ENCODE measurements around the gene ZFP28. TPM values are rescaled to one million over a fixed set of nuclear protein-coding genes. Genes with fewer than 3 reads are reported as not detected.

The ZFP28 gene
- total RNA-seq, 2 experiments from 2014 or later: 3.5 to 4.5 TPM

- H3K4me3 ChIP-seq (ENCODE audit: low read length): peak overlapping the region; percentile 67
These were observed 28.1 kb downstream of the ZFP28 start for GRCh38 chr19:56566904-56567273.

GRCh38 chr19:56567274-56568120, 28.7 kb downstream of the ZFP28 start, which contains the start of gene ZNF470:
TSS of gene ZNF470 (plus strand) at chr19:56567468. CDS start at chr19:56570312, 2,844 bp downstream.
- no peaks in the 10 kb centered on the region for H3K27me3 Mint-ChIP-seq
- H3K4me3 Mint-ChIP-seq: peak within 1 kb of the TSS; percentile 99
- peaks cover 90% of the 10 kb centered on the region for H3K36me3 Mint-ChIP-seq (ENCODE audit: low read depth)
- ATAC-seq (ENCODE audit: poor library complexity): peak; percentile 96
- H3K4me1 Mint-ChIP-seq (ENCODE audit: low read depth): peaks cover 27% of the 10 kb centered on the region
- no peak for TF ChIP-seq CTCF (IDR thresholded peaks at IDR 0.05)
- H3K27me3 ChIP-seq (ENCODE audit: control insufficient read depth in 1 of 2, insufficient read depth in 2 of 2, low read length in 2 of 2): no peaks in the 10 kb centered on the region
- peak; percentile 75 to 91 (median 84) for DNase-seq
- H3K4me3 ChIP-seq (ENCODE audit: low read length): peak within 1 kb of the TSS; percentile 67
- H3K9me3 Mint-ChIP-seq: peaks cover 18% of the 10 kb centered on the region
- H3K27ac ChIP-seq (ENCODE audit: low read depth in 1 of 2, low read length in 2 of 2): peak within 1 kb of the TSS; percentile 15 to 61
- H3K36me3 ChIP-seq (ENCODE audit: insufficient read depth, low read length): peaks cover 20% of the 10 kb centered on the region
- CTCF ChIA-PET: no interaction called here
- intact Hi-C loops (cut with DNase I, micrococcal nuclease): loop anchor here in 1 of 2 experiments (1.0 kb wide), 2 partner anchors 28 to 29 kb away; partner anchors contain the start of genes ZFP28 and ZNF71
- H3K4me1 ChIP-seq (ENCODE audit: insufficient read depth, low read length): peaks cover 20% of the 10 kb centered on the region
- peaks cover 18 to 72% of the 10 kb centered on the region in 2 experiments for H3K9me3 ChIP-seq (ENCODE audit: control insufficient read depth in 1 of 2, insufficient read depth in 1 of 2, low read length in 2 of 2)
- H3K27ac Mint-ChIP-seq: peak within 1 kb of the TSS; percentile 81
- POLR2A ChIA-PET: no interaction called here

More at GRCh38 chr19:56566904-56567273, 28.1 kb downstream of the ZFP28 start:
- Mint-ChIP-seq H3K4me3 (peak overlapping the region; percentile 99), H3K36me3 (ENCODE audit: low read depth) (peaks cover 93% of the 10 kb centered on the region), H3K9me3 (peaks cover 18% of the 10 kb centered on the region), H3K4me1 (ENCODE audit: low read depth) (peaks cover 27% of the 10 kb centered on the region), H3K27ac (peak overlapping the region; percentile 81), H3K27me3 (no peaks in the 10 kb centered on the region)
- peaks cover 18 to 75% of the 10 kb centered on the region in 2 experiments for H3K9me3 ChIP-seq (ENCODE audit: control insufficient read depth in 1 of 2, insufficient read depth in 1 of 2, low read length in 2 of 2)
- ATAC-seq (ENCODE audit: poor library complexity): peak; percentile 44
- peak in 9 of 14 experiments; percentile 3 to 54 (median 17) for DNase-seq
- peak overlapping the region; percentile 15 to 61 for H3K27ac ChIP-seq (ENCODE audit: low read depth in 1 of 2, low read length in 2 of 2)
- POLR2A ChIA-PET: no interaction called here
- peaks cover 20% of the 10 kb centered on the region for H3K36me3 ChIP-seq (ENCODE audit: insufficient read depth, low read length)
- no peaks in the 10 kb centered on the region for H3K27me3 ChIP-seq (ENCODE audit: control insufficient read depth in 1 of 2, insufficient read depth in 2 of 2, low read length in 2 of 2)
- CTCF ChIA-PET: no interaction called here
- intact Hi-C loops (cut with DNase I, micrococcal nuclease): loop anchor here in 1 of 2 experiments (1.0 kb wide), 2 partner anchors 28 to 29 kb away; partner anchors contain the start of genes ZFP28 and ZNF71
- peaks cover 20% of the 10 kb centered on the region for H3K4me1 ChIP-seq (ENCODE audit: insufficient read depth, low read length)
- TF ChIP-seq CTCF (IDR thresholded peaks at IDR 0.05): no peak

GRCh38 chr19:56572589-56572988, 33.8 kb downstream of the ZFP28 start:
- Mint-ChIP-seq H3K27ac (no peak overlapping the region), H3K36me3 (ENCODE audit: low read depth) (peaks cover 93% of the 10 kb centered on the region), H3K27me3 (no peaks in the 10 kb centered on the region), H3K9me3 (peaks cover 18% of the 10 kb centered on the region), H3K4me1 (ENCODE audit: low read depth) (peaks cover 11% of the 10 kb centered on the region), H3K4me3 (no peak overlapping the region)
- ChIA-PET CTCF (no interaction called here), POLR2A (no interaction called here)
- intact Hi-C loops (cut with DNase I, micrococcal nuclease): no loop called here
- ATAC-seq (ENCODE audit: poor library complexity) (no peak), DNase-seq (no peak)
- Histone ChIP-seq H3K4me1 (ENCODE audit: insufficient read depth, low read length) (peaks cover 8% of the 10 kb centered on the region), H3K27me3 (ENCODE audit: control insufficient read depth in 1 of 2, insufficient read depth in 2 of 2, low read length in 2 of 2) (no peaks in the 10 kb centered on the region), H3K9me3 (ENCODE audit: control insufficient read depth in 1 of 2, insufficient read depth in 1 of 2, low read length in 2 of 2) (peaks cover 5 to 87% of the 10 kb centered on the region in 2 experiments), H3K36me3 (ENCODE audit: insufficient read depth, low read length) (peaks cover 41% of the 10 kb centered on the region), H3K4me3 (ENCODE audit: low read length) (no peak overlapping the region), H3K27ac (ENCODE audit: low read depth in 1 of 2, low read length in 2 of 2) (no peak overlapping the region)
- no peak for TF ChIP-seq CTCF (IDR thresholded peaks at IDR 0.05)
